Skeletal muscle satellite cell (primary cell): ENCODE measurements around the gene AKAP13.

Experiments used
- H3K27me3 ChIP-seq: 2 replicates; pipeline ENCODE4 v1.7.0; 2013; ENCODE audit warnings: low read length; ENCODE audit not compliant: control insufficient read depth, insufficient read depth
- H3K36me3 ChIP-seq: 2 replicates; pipeline ENCODE4 v1.7.0; 2013; ENCODE audit warnings: mild to moderate bottlenecking, control low read depth, low read length; ENCODE audit not compliant: insufficient read depth
- H3K4me1 ChIP-seq: 2 replicates; pipeline ENCODE4 v1.7.0; 2013; ENCODE audit warnings: low read length; ENCODE audit not compliant: control insufficient read depth, insufficient read depth
- H3K4me2 ChIP-seq: 2 replicates; pipeline ENCODE4 v1.7.0; 2013; ENCODE audit warnings: mild to moderate bottlenecking, low read length
- H3K4me3 ChIP-seq: 2 replicates; pipeline ENCODE4 v1.7.0; 2013; ENCODE audit warnings: low read length
- H3K9ac ChIP-seq: 2 replicates; pipeline ENCODE4 v1.7.0; 2013; ENCODE audit warnings: mild to moderate bottlenecking, low read depth, low read length, moderate library complexity
- H3K9me3 ChIP-seq: replicated peaks from 2 replicates; pipeline ENCODE4 v1.7.0; 2013; ENCODE audit warnings: mild to moderate bottlenecking, control low read depth, low read length

The AKAP13 gene

DNA sequence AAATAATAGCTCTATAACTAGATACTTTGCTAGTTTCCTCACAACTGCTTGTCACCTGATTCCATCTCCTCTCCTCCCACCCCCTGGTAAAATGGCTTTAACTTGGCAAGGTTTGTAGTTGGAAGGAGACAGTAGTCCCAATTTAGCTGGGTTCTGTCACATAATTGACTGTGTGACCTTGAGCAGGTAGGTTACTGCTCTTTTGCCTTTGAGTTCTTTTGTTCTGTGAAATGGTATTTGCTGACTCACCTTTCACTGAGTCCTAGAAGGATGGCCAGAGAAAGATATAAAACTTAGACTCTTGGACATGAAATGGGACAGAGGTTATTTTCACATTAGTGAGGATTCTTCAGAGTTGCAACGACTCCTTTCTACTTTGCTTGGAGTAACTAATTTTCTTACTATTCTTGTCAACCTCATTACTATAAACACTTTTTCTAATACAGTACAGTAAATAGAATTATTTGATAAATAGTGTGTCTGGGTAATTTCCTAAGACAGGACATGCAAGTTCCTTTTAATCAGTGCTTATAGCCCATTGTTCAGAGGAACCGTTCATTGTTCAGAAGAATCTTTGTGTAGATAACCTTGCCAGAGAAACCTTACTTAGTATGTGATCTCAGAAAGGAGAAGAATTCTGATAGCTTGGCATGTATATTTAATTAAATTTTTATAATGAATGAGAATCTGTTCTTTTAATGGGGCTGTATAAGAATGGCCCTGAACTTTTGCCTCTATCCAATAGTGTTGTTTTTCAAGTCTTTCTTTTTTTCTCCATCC, 14.3 kb downstream of the AKAP13 start:
- Histone ChIP-seq H3K9ac (no peak overlapping the region), H3K4me1 (peaks cover 12% of the 10 kb centered on the region), H3K4me2 (no peak overlapping the region), H3K27me3 (no peaks in the 10 kb centered on the region), H3K4me3 (no peak overlapping the region), H3K9me3 (no peaks in the 10 kb centered on the region), H3K36me3 (no peaks in the 10 kb centered on the region)

- H3K4me1 ChIP-seq = peaks cover 16% of the 10 kb centered on the region
- no peak overlapping the region for H3K4me2 ChIP-seq
- no peaks in the 10 kb centered on the region for H3K36me3 ChIP-seq
- no peaks in the 10 kb centered on the region for H3K9me3 ChIP-seq
- H3K9ac ChIP-seq = no peak overlapping the region
- H3K27me3 ChIP-seq = no peaks in the 10 kb centered on the region
- H3K4me3 ChIP-seq = no peak overlapping the region
Measured at GRCh38 chr15:85396554-85396953, 16.2 kb downstream of the AKAP13 start.

GRCh38 chr15:85397151-85397550, 16.7 kb downstream of the AKAP13 start:
- H3K4me1 ChIP-seq = peaks cover 22% of the 10 kb centered on the region
- no peak overlapping the region for H3K4me2 ChIP-seq

DNA sequence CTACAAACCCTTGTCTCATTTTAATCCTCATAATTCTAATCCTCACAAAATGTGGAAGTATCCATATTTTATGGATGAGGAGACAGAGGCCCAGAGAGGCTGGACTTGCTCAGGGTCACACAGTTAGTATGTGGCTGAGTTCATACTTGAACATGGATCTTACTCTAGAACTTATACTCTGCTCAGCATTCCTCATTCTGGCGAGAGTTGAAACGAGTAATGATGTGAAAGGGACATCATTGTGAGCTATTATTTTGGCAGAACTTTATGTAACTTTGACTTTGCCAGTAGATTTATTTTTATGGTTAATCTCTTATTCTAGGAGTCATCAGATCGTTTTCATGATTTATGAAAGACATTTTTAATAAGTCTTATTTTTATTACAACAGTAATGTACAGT, 17.5 kb downstream of the AKAP13 start:
- no peaks in the 10 kb centered on the region for H3K9me3 ChIP-seq
- peaks cover 30% of the 10 kb centered on the region for H3K4me1 ChIP-seq
- no peak overlapping the region for H3K9ac ChIP-seq
- no peak overlapping the region for H3K4me3 ChIP-seq
- no peaks in the 10 kb centered on the region for H3K27me3 ChIP-seq
- H3K4me2 ChIP-seq = no peak overlapping the region
- no peaks in the 10 kb centered on the region for H3K36me3 ChIP-seq

More at GRCh38 chr15:85397151-85397550, 16.7 kb downstream of the AKAP13 start:
- H3K9me3 ChIP-seq = no peaks in the 10 kb centered on the region
- H3K27me3 ChIP-seq = no peaks in the 10 kb centered on the region
- no peak overlapping the region for H3K9ac ChIP-seq
- H3K36me3 ChIP-seq = no peaks in the 10 kb centered on the region
- H3K4me3 ChIP-seq = no peak overlapping the region

DNA sequence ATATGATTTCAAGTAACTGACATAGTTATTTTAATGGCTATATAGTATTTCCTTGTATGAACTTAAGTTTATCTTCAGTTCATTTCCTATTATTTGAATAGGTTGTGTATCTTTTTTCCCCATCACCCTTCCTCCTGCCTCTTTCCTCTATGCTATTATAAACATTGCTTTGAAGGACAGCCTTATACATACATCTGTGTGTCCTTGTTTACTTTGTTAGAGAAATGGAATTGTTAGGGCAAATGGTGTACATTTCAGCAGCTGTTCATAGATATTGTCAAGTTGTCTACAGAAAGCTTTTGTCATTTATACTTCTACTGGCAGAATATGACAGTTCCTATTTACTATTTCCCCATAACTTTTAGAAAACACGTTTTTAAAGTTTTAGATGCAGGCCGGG, 18.4 kb downstream of the AKAP13 start:
- Histone ChIP-seq H3K27me3 (no peaks in the 10 kb centered on the region), H3K9ac (no peak overlapping the region), H3K9me3 (no peaks in the 10 kb centered on the region), H3K4me1 (peaks cover 31% of the 10 kb centered on the region), H3K4me3 (no peak overlapping the region), H3K36me3 (no peaks in the 10 kb centered on the region), H3K4me2 (no peak overlapping the region)

GRCh38 chr15:85399627-85400026, 19.2 kb downstream of the AKAP13 start:
- Histone ChIP-seq H3K4me2 (no peak overlapping the region), H3K4me1 (peaks cover 35% of the 10 kb centered on the region), H3K27me3 (no peaks in the 10 kb centered on the region), H3K36me3 (no peaks in the 10 kb centered on the region), H3K9me3 (no peaks in the 10 kb centered on the region), H3K9ac (no peak overlapping the region), H3K4me3 (no peak overlapping the region)

DNA sequence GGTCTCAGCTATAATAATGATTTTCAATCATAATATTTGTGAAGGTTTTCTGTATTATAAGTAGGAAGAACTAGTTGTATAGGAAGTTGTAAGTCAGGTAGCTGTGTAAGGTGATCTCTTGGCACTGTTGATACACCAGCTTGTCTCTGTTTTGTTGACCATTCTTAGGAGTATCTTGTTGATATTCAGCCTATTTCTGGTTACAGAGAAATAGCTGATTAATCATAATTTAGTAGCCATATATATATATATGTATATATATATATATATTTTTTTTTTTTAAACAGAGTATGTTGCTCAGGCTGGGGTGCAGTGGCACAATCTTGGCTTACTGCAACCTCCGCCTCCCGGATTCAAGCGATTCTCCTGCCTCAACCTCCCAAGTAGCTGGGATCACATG, 20.2 kb downstream of the AKAP13 start:
- H3K9me3 ChIP-seq = no peaks in the 10 kb centered on the region
- peaks cover 42% of the 10 kb centered on the region for H3K4me1 ChIP-seq
- no peak overlapping the region for H3K4me3 ChIP-seq
- no peaks in the 10 kb centered on the region for H3K27me3 ChIP-seq
- no peaks in the 10 kb centered on the region for H3K36me3 ChIP-seq
- H3K9ac ChIP-seq = no peak overlapping the region
- no peak overlapping the region for H3K4me2 ChIP-seq

- H3K9me3 ChIP-seq = no peaks in the 10 kb centered on the region
- no peaks in the 10 kb centered on the region for H3K27me3 ChIP-seq
- no peaks in the 10 kb centered on the region for H3K36me3 ChIP-seq
- H3K4me3 ChIP-seq = no peak overlapping the region
- H3K9ac ChIP-seq = no peak overlapping the region
- H3K4me2 ChIP-seq = no peak overlapping the region
- H3K4me1 ChIP-seq = peaks cover 43% of the 10 kb centered on the region
Measured at GRCh38 chr15:85401108-85401774, 20.8 kb downstream of the AKAP13 start.

DNA sequence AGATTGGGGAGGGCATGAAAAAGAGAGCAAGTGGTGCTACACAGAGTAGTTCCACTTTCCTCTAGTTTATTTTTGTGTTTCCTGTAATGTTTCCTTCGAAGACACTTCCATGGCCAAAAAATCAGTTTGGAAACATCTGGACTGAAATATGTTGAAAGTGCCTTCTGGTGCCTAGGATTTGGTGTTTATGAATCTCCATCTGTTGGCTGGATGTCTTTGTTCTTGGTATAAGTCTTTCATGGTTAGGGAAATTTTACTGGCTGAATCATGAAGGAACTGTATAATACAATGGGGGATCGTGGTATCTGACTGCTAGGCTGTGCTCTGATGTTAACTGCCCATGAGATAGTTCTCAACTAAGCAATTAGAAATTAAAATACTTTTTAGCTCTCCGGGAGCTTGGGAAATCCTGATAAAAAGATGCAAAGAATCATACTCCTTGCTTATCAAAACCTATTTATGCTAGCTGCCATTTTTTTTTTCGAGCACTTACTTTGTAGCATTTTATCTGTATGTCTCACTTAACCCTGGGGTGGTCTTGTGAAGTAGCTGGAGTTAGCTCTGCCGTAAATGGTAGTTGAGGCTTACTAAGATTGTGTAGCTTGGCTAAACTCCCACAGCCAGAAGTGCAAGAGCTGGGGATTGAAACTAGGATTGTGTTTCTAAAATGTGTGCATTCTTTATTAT, 21.9 kb downstream of the AKAP13 start:
- Histone ChIP-seq H3K4me1 (peaks cover 46% of the 10 kb centered on the region), H3K4me3 (no peak overlapping the region), H3K9me3 (no peaks in the 10 kb centered on the region), H3K27me3 (no peaks in the 10 kb centered on the region), H3K4me2 (peak overlapping the region; percentile 40), H3K36me3 (no peaks in the 10 kb centered on the region), H3K9ac (no peak overlapping the region)

- peaks cover 57% of the 10 kb centered on the region for H3K4me1 ChIP-seq
- H3K27me3 ChIP-seq = no peaks in the 10 kb centered on the region
Measured at GRCh38 chr15:85403745-85404144, 23.3 kb downstream of the AKAP13 start.

DNA sequence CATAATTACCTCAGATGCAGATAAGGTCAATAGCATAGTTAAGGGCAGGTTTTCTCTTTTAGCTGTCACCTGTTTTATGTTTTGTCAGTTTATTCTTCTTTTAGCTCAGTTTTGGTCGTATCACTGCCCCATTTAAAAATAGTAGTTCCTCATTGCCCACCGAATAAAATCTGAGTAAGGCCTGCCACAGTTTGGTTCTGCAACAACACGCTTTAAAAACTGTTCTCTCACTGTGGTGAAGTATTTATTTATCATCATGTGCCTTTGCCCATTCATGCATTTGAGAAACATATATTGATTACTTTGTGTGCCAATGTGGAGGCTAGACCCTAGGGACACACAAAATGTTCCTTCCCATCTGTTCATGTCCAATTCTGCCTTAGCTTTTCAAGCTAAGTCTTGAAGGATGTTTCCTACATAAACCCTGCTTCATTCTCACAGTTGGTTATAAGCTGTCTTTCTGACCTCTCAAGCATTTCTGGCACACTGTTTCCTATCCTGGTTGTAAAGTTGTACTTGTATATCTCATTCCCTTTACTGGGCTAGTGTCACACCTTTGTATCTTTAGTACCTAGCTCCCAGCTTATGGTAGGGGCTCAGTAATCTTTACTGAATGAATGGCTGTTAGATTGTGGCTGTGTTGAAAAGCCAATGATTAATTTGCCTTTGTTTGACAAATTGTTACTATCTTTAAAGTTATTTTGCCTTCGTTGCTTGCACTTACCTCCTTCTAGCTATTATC, 23.9 kb downstream of the AKAP13 start:
- Histone ChIP-seq H3K9me3 (no peaks in the 10 kb centered on the region), H3K27me3 (no peaks in the 10 kb centered on the region), H3K4me3 (no peak overlapping the region), H3K4me2 (peak overlapping the region; percentile 48), H3K36me3 (no peaks in the 10 kb centered on the region), H3K9ac (no peak overlapping the region), H3K4me1 (peaks cover 57% of the 10 kb centered on the region)

More at GRCh38 chr15:85403745-85404144, 23.3 kb downstream of the AKAP13 start:
- Histone ChIP-seq H3K4me3 (no peak overlapping the region), H3K9me3 (no peaks in the 10 kb centered on the region), H3K9ac (no peak overlapping the region), H3K36me3 (no peaks in the 10 kb centered on the region), H3K4me2 (no peak overlapping the region)
